Hepatocyte (in vitro differentiated cells): ENCODE measurements around the gene B3GNT7.
"Not testable (repeated sequence)": the region's sequence is repeated elsewhere in the genome, so short reads cannot be mapped to it uniquely, and the experiment has no call there.

ENCODE experiments used
- CTCF ChIP-seq: fragments of 200-600 bp; sonication (generic); IDR thresholded peaks from 2 replicates; pipeline ENCODE4 v1.5.1; 2016; ENCODE audit warnings: antibody characterized with exemption, mild to moderate bottlenecking; ENCODE audit not compliant: poor library complexity
- EZH2 ChIP-seq: fragments of 200-600 bp; sonication (generic); IDR thresholded peaks from 2 replicates; pipeline ENCODE4 v1.6.1; 2016; ENCODE audit warnings: antibody characterized with exemption, mild to moderate bottlenecking, borderline replicate concordance

- not testable (repeated sequence) for TF ChIP-seq EZH2, CTCF
Measured at GRCh38 chr2:231407686-231408085, 12.2 kb downstream of the B3GNT7 start.
